Glomerular endothelial cell (primary cell): ENCODE results near the gene UBE2K. TPM values are rescaled to one million over a fixed set of nuclear protein-coding genes. Genes with fewer than 3 reads are reported as not detected.
"Not testable (repeated sequence)": the region's sequence is repeated elsewhere in the genome, so short reads cannot be mapped to it uniquely, and the experiment has no call there.

Source experiments
- DNase-seq: peaks from one replicate; pipeline ENCODE4 v3.0.0-alpha.2; 2011; ENCODE audit warnings: low read depth, low spot score; ENCODE audit errors: extremely low read depth
- total RNA-seq: library from RNA; depleted of rRNA; stranded (reverse); fragments of >200 nt; gene quantifications from 2 replicates; pipeline ENCODE4 v1.2.3, GENCODE V29; 2015

The UBE2K gene
- total RNA-seq, 1 donor from 2014 or later, result 37.2 TPM

- DNase-seq, result no peak
Observed at GRCh38 chr4:39687014-39687413, 10.9 kb upstream of the UBE2K start.

DNA sequence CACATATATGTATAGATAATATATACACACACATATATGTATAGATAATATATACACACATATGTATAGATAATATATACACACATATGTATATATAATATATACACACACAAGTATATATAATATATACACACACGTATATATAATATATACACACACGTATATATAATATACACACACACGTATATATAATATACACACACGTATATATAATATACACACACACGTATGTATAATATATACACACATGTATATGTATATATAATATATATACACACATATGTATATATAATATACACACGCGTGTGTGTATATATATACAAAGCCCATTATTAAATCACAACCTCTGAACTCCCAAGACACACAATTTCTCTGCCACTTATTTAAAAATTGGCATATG lies 8.0 kb upstream of the UBE2K start:
- no peak for DNase-seq

DNA sequence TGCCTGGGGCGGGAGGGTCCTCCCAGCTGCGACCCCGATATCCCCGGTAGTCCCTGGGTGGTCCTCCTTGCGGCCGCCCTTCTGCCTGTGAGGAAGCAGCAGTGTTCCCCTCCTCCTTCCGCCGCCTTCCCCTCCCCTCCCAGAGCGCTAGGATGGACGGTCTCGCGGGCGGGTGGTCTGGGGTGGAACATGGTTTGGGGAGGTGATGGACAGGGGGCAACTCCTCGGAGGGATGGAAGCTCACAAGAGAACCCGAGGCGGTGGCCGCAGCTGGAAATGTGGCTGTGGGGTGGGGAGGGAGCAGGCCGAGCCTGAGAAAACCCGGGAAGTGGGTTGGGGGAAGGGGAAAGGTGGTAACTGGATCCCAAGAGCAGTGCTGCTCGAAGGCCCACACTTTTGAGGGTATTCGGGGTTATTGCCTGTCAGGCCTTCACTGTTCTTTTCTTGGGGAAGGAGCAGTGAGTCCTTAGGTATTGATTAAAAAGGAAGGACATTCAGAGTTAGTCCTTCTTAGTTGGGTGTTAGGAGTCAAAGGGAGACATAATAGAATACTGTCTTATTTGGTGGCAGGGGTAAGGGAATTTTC lies 581 bp downstream of the UBE2K start:
- no peak for DNase-seq

DNA sequence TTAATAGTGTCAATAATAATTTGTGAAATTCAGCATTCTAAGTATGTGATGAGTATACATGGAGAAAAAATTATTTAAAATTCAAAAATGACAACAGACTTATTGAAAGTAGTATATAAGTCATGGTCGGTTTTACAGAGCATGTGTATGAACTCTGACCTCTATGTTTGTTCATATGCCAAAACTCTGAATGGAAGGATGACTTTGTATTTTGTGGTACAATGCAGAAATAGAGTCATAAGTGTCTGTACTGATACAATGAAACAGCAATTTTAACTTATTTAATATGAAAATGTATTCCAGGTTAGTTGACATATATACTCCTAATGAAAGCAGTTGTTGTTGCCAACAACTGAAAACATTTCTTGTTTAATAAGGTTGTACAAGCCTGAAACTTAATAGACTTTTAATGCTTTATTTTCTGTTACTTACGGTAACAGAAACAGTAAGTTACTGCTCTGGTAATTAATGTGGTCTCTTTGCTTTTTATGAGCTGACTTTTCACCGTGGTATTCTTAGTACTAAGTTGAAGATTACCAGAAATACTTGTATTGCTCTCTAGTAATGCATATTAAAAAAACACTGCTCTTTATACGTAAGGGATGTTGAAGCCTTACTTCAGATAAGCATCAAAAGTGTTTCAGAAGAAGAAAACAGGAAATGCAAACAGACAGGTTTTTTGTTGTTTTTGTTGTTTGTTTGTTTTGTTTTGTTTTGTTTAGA lies 1.9 kb downstream of the UBE2K start:
- no peak for DNase-seq

GRCh38 chr4:39700554-39700953 lies 2.6 kb downstream of the UBE2K start:
- DNase-seq, result no peak

DNA sequence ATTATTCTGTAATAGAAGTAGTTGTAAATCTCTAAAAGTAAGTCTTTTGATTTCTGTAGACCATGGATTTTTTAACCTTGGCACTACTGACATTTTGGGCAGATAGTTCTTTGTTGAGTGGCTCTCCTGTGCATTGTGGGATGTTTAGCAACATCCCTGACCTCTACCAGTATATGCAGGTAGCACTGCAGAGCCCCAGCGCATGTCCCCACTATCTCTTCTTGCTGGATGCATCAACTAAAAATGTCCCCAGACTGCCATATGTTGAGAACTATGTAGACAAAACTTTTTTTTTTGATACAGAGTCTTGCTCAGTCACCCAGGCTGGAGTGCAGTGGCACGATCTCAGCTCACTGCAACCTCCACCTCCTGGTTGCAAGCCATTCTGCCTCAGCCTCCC lies 4.8 kb downstream of the UBE2K start:
- no peak for DNase-seq

DNA sequence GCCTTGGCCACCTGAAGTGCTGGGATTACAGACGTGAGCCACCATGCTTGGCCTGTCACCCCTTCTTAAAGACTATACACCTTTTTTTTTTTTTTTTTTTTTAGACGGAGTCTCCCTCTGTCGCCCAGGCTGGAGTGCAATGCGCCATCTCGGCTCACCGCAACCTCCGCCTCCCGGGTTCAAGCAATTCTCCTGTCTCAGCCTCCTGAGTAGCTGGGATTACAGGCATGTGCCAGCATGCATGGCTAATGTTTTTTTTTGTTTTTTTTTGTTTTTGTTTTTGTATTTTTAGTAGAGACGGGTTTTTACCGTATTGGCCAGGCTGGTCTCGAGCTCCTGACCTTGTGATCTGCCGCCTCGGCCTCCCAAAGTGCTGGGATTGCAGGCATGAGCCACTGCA lies 6.9 kb downstream of the UBE2K start:
- not testable (repeated sequence) for DNase-seq

- no peak for DNase-seq
Observed at GRCh38 chr4:39706334-39706733, 8.4 kb downstream of the UBE2K start.

GRCh38 chr4:39706741-39707511 lies 9.0 kb downstream of the UBE2K start:
- DNase-seq, result no peak

GRCh38 chr4:39710098-39710896 lies 12.4 kb downstream of the UBE2K start:
- no peak for DNase-seq

GRCh38 chr4:39712819-39713607 lies 15.1 kb downstream of the UBE2K start:
- DNase-seq, result no peak

DNA sequence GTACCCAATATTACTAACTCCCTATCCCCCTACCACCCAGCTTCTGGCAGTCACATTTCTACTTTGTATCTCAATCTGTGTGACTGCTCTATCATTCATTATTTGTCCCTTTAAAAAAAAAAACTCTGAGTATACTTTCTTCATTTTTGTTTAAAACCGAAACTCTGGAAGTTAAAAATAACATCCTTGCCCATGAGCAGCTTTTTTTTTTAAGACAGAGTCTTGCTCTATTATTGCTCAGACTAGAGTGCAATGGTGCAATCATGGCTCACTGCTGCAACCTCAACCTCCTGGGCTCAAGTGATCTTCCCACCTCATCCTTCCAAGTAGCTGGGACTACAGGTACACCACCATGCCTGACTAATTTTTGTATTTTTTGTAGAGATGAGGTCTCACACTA lies 15.8 kb downstream of the UBE2K start:
- DNase-seq, result no peak

DNA sequence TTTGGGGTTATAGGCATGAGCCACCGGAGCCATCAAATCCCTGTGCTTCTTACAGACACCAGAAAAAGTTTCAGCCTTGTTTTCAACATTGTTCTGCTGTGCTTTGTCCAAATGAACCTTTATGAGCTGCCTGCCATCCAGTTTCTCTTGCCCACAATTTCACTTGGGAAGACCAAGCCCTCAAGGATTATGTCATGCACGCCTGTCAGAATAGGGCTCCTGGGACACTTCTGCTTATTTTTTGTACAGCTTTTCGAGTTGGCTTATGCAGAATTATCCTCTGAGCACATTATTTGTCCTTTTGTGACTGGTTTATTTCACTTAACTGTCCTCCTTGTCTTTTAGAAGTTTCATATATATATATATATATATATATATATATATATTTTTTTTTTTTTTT lies 16.2 kb downstream of the UBE2K start:
- DNase-seq, result no peak

GRCh38 chr4:39715788-39716187 lies 17.9 kb downstream of the UBE2K start:
- DNase-seq, result no peak

DNA sequence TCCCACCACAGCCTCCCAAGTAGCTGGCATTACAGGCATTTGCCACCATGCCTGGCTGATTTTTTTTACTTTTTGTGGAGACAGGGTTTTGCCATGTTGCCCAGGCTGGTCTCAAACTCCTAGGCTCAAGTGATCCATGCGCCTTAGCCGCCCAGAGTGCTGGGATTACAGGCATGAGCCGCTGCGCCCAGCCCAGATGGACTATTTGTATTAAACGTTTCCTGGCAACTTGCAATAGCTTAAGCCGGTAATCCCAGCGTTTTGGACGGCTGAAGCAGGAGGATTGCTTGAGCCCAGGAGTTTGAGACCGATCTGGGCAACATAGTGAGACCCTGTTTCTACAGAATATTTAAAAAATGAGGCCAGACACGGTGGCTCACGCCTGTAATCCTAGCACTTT lies 18.4 kb downstream of the UBE2K start:
- DNase-seq, result no peak

DNA sequence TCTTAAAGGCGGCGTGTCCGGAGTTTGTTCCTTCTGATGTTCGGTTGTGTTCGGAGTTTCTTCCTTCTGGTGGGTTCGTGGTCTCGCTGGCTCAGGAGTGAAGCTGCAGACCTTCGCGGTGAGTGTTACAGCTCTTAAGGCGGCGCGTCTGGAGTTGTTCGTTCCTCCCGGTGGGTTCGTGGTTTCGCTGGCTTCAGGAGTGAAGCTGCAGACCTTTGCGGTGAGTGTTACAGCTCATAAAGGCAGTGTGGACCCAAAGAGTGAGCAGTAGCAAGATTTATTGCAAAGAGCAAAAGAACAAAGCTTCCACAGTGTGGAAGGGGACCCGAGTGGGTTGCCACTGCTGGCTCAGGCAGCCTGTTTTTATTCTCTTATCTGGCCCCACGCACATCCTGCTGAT lies 19.8 kb downstream of the UBE2K start:
- DNase-seq, result not testable (repeated sequence)

GRCh38 chr4:39718366-39719323 lies 20.7 kb downstream of the UBE2K start:
- DNase-seq, result no peak

- DNase-seq, result no peak
Observed at GRCh38 chr4:39719804-39720580, 22.1 kb downstream of the UBE2K start.
